ENCODE results near the gene PADI3. TPM values are rescaled to one million over a fixed set of nuclear protein-coding genes. Genes with fewer than 3 reads are reported as not detected.

The PADI3 gene
- total and polyA plus RNA-seq, 2 of the 13 experiments (the other 11 are each of a cell fraction or from before 2014, with no cell fraction given): not detected

- Histone ChIP-seq H3K36me3 (replicated peaks in 1 of 2; ENCODE audit: control insufficient read depth in 1 of 2, insufficient read depth in 2 of 2, low read length in 2 of 2) (no peaks in the 10 kb centered on the region), H3K9me3 (ENCODE audit: low read length) (no peaks in the 10 kb centered on the region), H3K79me2 (ENCODE audit: insufficient read depth, low read length) (no peaks in the 10 kb centered on the region), H4K20me1 (ENCODE audit: insufficient read depth, low read length) (no peaks in the 10 kb centered on the region), H3K9ac (ENCODE audit: insufficient read depth, low read depth, low read length) (no peak overlapping the region), H3K4me2 (ENCODE audit: low read depth, low read length) (no peak overlapping the region), H3K27me3 (ENCODE audit: control insufficient read depth in 1 of 2, insufficient read depth in 2 of 2, low read length in 2 of 2) (peaks cover 1 to 10% of the 10 kb centered on the region in 2 experiments; a peak in 3 of 5 replicates), H3K4me3 (replicated peaks in 1 of 3; ENCODE audit: insufficient read depth in 1 of 3, low read depth in 2 of 3, low read length in 3 of 3) (no peak overlapping the region), H3K4me1 (ENCODE audit: insufficient read depth, low read length) (peaks cover 6% of the 10 kb centered on the region; the same call in 1 of the 2 replicates), H3K27ac (ENCODE audit: extremely low read length, insufficient read depth, low read length) (no peak overlapping the region), H2AFZ (ENCODE audit: low read length) (no peak overlapping the region)
- 3% methylated on average over 4 of the region's 4 CpGs for WGBS (ENCODE audit: low lambda C conversion rate)
- POLR2A ChIA-PET: no interaction called here
- ATAC-seq (no peak), DNase-seq (ENCODE audit: low spot score) (no peak), FAIRE-seq (no peak)
- intact Hi-C loops (cut with micrococcal nuclease; ENCODE audit: unreplicated experiment): no loop called here
- CTCF ChIA-PET (ENCODE audit: low intra/inter-chr PET ratio, low total read pairs): no interaction called here
- no TSS peak for BruUV-seq (replicated peaks)
- in situ Hi-C loops (cut with HindIII; ENCODE audit: extremely low pct_ligation_motif_present, low pct_unique_long_range_greater_than_20kb): no loop called here
- no peak for TF ChIP-seq ZMAT5 (CRISPR knock-in tag; IDR thresholded peaks at IDR 0.05; ENCODE audit: borderline replicate concordance, low read depth)
- no peak for TF ChIP-seq MAZ (IDR thresholded peaks at IDR 0.05; ENCODE audit: borderline replicate concordance, low read depth, low read length)
- no peak for TF ChIP-seq MAZ (CRISPR knock-in tag; IDR thresholded peaks at IDR 0.05; ENCODE audit: low read depth)
- TF ChIP-seq ZNF879 (CRISPR knock-in tag; IDR thresholded peaks at IDR 0.05): no peak
- TF ChIP-seq NR2C2 (CRISPR knock-in tag; IDR thresholded peaks at IDR 0.05; ENCODE audit: borderline replicate concordance): no peak
- TF ChIP-seq, protein P1, sequence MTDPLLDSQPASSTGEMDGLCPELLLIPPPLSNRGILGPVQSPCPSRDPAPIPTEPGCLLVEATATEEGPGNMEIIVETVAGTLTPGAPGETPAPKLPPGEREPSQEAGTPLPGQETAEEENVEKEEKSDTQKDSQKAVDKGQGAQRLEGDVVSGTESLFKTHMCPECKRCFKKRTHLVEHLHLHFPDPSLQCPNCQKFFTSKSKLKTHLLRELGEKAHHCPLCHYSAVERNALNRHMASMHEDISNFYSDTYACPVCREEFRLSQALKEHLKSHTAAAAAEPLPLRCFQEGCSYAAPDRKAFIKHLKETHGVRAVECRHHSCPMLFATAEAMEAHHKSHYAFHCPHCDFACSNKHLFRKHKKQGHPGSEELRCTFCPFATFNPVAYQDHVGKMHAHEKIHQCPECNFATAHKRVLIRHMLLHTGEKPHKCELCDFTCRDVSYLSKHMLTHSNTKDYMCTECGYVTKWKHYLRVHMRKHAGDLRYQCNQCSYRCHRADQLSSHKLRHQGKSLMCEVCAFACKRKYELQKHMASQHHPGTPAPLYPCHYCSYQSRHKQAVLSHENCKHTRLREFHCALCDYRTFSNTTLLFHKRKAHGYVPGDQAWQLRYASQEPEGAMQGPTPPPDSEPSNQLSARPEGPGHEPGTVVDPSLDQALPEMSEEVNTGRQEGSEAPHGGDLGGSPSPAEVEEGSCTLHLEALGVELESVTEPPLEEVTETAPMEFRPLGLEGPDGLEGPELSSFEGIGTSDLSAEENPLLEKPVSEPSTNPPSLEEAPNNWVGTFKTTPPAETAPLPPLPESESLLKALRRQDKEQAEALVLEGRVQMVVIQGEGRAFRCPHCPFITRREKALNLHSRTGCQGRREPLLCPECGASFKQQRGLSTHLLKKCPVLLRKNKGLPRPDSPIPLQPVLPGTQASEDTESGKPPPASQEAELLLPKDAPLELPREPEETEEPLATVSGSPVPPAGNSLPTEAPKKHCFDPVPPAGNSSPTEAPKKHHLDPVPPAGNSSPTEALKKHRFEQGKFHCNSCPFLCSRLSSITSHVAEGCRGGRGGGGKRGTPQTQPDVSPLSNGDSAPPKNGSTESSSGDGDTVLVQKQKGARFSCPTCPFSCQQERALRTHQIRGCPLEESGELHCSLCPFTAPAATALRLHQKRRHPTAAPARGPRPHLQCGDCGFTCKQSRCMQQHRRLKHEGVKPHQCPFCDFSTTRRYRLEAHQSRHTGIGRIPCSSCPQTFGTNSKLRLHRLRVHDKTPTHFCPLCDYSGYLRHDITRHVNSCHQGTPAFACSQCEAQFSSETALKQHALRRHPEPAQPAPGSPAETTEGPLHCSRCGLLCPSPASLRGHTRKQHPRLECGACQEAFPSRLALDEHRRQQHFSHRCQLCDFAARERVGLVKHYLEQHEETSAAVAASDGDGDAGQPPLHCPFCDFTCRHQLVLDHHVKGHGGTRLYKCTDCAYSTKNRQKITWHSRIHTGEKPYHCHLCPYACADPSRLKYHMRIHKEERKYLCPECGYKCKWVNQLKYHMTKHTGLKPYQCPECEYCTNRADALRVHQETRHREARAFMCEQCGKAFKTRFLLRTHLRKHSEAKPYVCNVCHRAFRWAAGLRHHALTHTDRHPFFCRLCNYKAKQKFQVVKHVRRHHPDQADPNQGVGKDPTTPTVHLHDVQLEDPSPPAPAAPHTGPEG (CRISPR knock-in tag; IDR thresholded peaks at IDR 0.05): no peak
- TF ChIP-seq ZNF839 (CRISPR knock-in tag; IDR thresholded peaks at IDR 0.05; ENCODE audit: borderline replicate concordance): no peak
- no peak for TF ChIP-seq PBX3 (CRISPR knock-in tag; IDR thresholded peaks at IDR 0.05; ENCODE audit: borderline replicate concordance)
- no peak for TF ChIP-seq ATRX (CRISPR knock-in tag; IDR thresholded peaks at IDR 0.05; ENCODE audit: borderline replicate concordance)
- TF ChIP-seq SNAPC4 (CRISPR knock-in tag; IDR thresholded peaks at IDR 0.05): no peak
- TF ChIP-seq ZKSCAN5 (CRISPR knock-in tag; IDR thresholded peaks at IDR 0.05): no peak
- TF ChIP-seq ZNF670 (CRISPR knock-in tag; IDR thresholded peaks at IDR 0.05; ENCODE audit: borderline replicate concordance): no peak
Observed at GRCh38 chr1:17329610-17330009, 80.7 kb downstream of the PADI3 start.

Measured in HepG2 (cell line).